Breast epithelium (tissue), 4 donors: Measurements from ENCODE around the gene ADCY2. TPM values are rescaled to one million over a fixed set of nuclear protein-coding genes. Genes with fewer than 3 reads are reported as not detected.

Experiments used
- DNase-seq, 2 donors: peaks; one replicate each; pipeline ENCODE4 v3.0.0-alpha.2; 2019; ENCODE audit warnings: low spot score in 2 of 2
- H3K27ac ChIP-seq, 2 donors: fragments of 200-600 bp; sonication (generic) in 1 of 2; one replicate each; pipeline ENCODE4 v1.5.1; 2016 to 2019; ENCODE audit warnings: mild to moderate bottlenecking in 1 of 2
- H3K27me3 ChIP-seq, 2 donors: fragments of 200-600 bp; sonication (generic) in 1 of 2; one replicate each; pipeline versions ENCODE4 v1.5.1 to v1.6.0; 2017 to 2019; ENCODE audit warnings: control low read depth in 1 of 2, mild to moderate bottlenecking in 1 of 2
- H3K36me3 ChIP-seq: fragments of 200-600 bp; one replicate; pipeline ENCODE4 v1.5.1; 2019
- H3K4me1 ChIP-seq, 2 donors: fragments of 200-600 bp; sonication (generic); one replicate each; pipeline ENCODE4 v1.5.1; 2016 to 2019; ENCODE audit warnings: control low read depth in 1 of 2
- H3K4me3 ChIP-seq, 3 donors: fragments of 200-600 bp; sonication (generic); 1 replicate in 2 of 3; 2 replicates in 1 of 3; pipeline ENCODE4 v1.5.1; 2016 to 2019; ENCODE audit warnings: mild to moderate bottlenecking in 3 of 3, moderate library complexity in 2 of 3
- H3K9me3 ChIP-seq, 2 donors: fragments of 200-600 bp; sonication (generic) in 1 of 2; one replicate each; pipeline ENCODE4 v1.5.1; 2016 to 2019; ENCODE audit warnings: control low read depth in 1 of 2
- POLR2A ChIP-seq: fragments of 450-650 bp; IDR thresholded peaks from one replicate; pipeline ENCODE4 v1.6.1; 2016; ENCODE audit warnings: antibody characterized with exemption, mild to moderate bottlenecking, moderate library complexity
- POLR2AphosphoS5 ChIP-seq, 3 donors: sonication (generic); formaldehyde crosslinking; IDR thresholded peaks; one replicate each; pipeline ENCODE4 v1.6.1; 2017; ENCODE audit warnings: antibody characterized with exemption in 3 of 3
- intact Hi-C: fragments of 100-400 bp; cut with DNase I; formaldehyde crosslinking; loops from one replicate; pipeline ENCODE4 v1.15.1; 2023; ENCODE audit warnings: low total_unique reads
- total RNA-seq, 3 donors: library from RNA; depleted of rRNA; stranded (reverse); fragments of >200 nt; gene quantifications; one replicate each; pipeline ENCODE4 v1.1.0, GENCODE V29; 2016
- TF ChIP-seq, protein P1 (sequence below), 3 donors: fragments of 450-650 bp; IDR thresholded peaks; one replicate each; pipeline ENCODE4 v1.5.1; 2016 to 2017; ENCODE audit warnings: antibody characterized with exemption in 3 of 3, mild to moderate bottlenecking in 3 of 3, moderate library complexity in 3 of 3

ADCY2 gene
- total RNA-seq, 3 donors from 2014 or later, result 3.8 to 30.1 (median 4.9) TPM

DNA sequence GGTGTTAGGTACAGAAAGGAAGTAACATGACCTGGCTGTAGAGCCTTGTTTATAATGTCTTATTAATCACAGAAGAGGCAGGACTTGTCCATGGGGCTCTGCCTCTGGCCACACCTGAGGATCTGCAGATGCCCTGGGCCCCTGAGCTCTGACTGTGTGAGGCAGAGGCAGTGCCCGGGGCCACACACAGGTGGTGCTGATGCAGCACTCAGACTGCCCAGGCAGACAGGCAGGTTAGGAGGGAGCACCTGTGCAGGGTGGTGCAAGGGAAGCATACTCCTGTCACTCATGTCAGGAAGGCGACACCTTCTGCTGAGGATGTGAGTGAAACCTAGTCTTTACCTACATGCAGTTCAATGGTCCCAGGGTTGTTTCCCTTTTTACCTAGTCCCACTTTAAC lies 366.3 kb downstream of the ADCY2 start:
- H3K27me3 ChIP-seq, result no peaks in the 10 kb centered on the region
- no peak overlapping the region for H3K4me3 ChIP-seq
- no peaks in the 10 kb centered on the region for H3K36me3 ChIP-seq
- no peak for TF ChIP-seq POLR2A
- TF ChIP-seq POLR2AphosphoS5 (IDR thresholded peaks at IDR 0.05), result no peak
- TF ChIP-seq, protein P1, sequence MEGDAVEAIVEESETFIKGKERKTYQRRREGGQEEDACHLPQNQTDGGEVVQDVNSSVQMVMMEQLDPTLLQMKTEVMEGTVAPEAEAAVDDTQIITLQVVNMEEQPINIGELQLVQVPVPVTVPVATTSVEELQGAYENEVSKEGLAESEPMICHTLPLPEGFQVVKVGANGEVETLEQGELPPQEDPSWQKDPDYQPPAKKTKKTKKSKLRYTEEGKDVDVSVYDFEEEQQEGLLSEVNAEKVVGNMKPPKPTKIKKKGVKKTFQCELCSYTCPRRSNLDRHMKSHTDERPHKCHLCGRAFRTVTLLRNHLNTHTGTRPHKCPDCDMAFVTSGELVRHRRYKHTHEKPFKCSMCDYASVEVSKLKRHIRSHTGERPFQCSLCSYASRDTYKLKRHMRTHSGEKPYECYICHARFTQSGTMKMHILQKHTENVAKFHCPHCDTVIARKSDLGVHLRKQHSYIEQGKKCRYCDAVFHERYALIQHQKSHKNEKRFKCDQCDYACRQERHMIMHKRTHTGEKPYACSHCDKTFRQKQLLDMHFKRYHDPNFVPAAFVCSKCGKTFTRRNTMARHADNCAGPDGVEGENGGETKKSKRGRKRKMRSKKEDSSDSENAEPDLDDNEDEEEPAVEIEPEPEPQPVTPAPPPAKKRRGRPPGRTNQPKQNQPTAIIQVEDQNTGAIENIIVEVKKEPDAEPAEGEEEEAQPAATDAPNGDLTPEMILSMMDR (IDR thresholded peaks at IDR 0.05), result no peak
- H3K27ac ChIP-seq, result no peak overlapping the region
- DNase-seq, result no peak
- H3K4me1 ChIP-seq, result no peaks in the 10 kb centered on the region
- intact Hi-C loops, result no loop called here
- H3K9me3 ChIP-seq, result no peaks in the 10 kb centered on the region

DNA sequence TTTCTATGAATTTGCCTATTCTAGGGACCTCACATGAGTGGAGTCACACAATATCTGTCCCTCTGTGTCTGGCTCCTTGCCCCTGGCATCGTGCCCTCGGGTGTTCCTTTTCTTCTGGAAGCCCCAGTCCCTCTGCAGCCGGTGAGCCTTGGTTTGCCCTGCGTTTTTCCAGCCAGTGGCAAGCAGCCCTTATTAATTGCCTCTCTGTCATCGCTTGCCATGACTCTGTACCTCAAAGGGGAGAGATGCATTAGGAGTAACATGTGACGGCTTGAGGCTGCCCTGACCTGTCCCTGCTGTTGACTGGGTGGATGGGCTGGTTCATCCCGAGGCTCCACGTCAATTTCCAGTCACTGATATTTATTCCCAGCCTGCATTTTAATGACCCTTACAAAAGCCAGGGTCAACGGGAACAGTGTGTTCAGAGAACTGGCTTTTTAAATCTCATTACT lies 367.7 kb downstream of the ADCY2 start:
- DNase-seq, result no peak
- intact Hi-C loops, result no loop called here
- H3K4me3 ChIP-seq, result no peak overlapping the region

DNA sequence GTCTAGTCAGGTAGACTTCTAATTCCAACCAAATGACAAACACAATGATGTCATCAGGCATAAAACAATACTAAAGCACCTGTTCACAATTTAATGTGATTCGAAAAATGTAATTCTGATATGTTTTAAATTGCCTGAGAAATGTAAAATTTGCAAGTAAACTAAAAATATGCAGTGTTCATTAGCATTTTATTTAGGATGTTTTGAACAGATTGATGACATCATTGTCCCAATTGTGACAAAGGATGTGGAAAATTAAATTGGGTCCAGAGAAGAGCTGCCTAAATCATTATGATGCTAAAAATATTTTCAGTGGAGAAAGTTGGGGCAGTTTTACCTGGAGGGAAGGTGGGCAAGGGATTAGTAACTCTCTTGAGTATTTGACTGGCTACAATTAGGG lies 368.5 kb downstream of the ADCY2 start:
- intact Hi-C loops, result no loop called here
- no peak overlapping the region for H3K4me3 ChIP-seq
- no peak for DNase-seq
- H3K9me3 ChIP-seq, result no peaks in the 10 kb centered on the region
- H3K36me3 ChIP-seq, result no peaks in the 10 kb centered on the region
- H3K27ac ChIP-seq, result no peak overlapping the region
- TF ChIP-seq, protein P1 (IDR thresholded peaks at IDR 0.05), result no peak
- no peak for TF ChIP-seq POLR2A
- TF ChIP-seq POLR2AphosphoS5 (IDR thresholded peaks at IDR 0.05), result no peak
- no peaks in the 10 kb centered on the region for H3K4me1 ChIP-seq
- H3K27me3 ChIP-seq, result no peaks in the 10 kb centered on the region

More for the DNA sequence above, 367.7 kb downstream of the ADCY2 start:
- no peaks in the 10 kb centered on the region for H3K36me3 ChIP-seq
- TF ChIP-seq POLR2A (no peak), POLR2AphosphoS5 (IDR thresholded peaks at IDR 0.05) (no peak)
- TF ChIP-seq, protein P1 (IDR thresholded peaks at IDR 0.05), result no peak
- H3K27ac ChIP-seq, result no peak overlapping the region
- H3K27me3 ChIP-seq, result no peaks in the 10 kb centered on the region
- H3K4me1 ChIP-seq, result no peaks in the 10 kb centered on the region
- no peaks in the 10 kb centered on the region for H3K9me3 ChIP-seq

GRCh38 chr5:7770436-7770835 lies 374.5 kb downstream of the ADCY2 start:
- no peak for DNase-seq
- H3K27ac ChIP-seq, result no peak overlapping the region
- intact Hi-C loops, result no loop called here
- H3K4me3 ChIP-seq, result no peak overlapping the region
- H3K36me3 ChIP-seq, result no peaks in the 10 kb centered on the region
- H3K4me1 ChIP-seq, result no peaks in the 10 kb centered on the region
- H3K27me3 ChIP-seq, result no peaks in the 10 kb centered on the region
- no peak for TF ChIP-seq POLR2A
- TF ChIP-seq, protein P1 (IDR thresholded peaks at IDR 0.05), result no peak
- no peak for TF ChIP-seq POLR2AphosphoS5 (IDR thresholded peaks at IDR 0.05)
- no peaks in the 10 kb centered on the region for H3K9me3 ChIP-seq

GRCh38 chr5:7772141-7772540 lies 376.2 kb downstream of the ADCY2 start:
- no peak overlapping the region for H3K4me3 ChIP-seq
- H3K36me3 ChIP-seq, result no peaks in the 10 kb centered on the region
- H3K27ac ChIP-seq, result no peak overlapping the region
- H3K9me3 ChIP-seq, result no peaks in the 10 kb centered on the region
- no peak for TF ChIP-seq POLR2AphosphoS5 (IDR thresholded peaks at IDR 0.05)
- TF ChIP-seq, protein P1 (IDR thresholded peaks at IDR 0.05), result no peak
- no peak for TF ChIP-seq POLR2A
- no peak for DNase-seq
- no peaks in the 10 kb centered on the region for H3K4me1 ChIP-seq
- H3K27me3 ChIP-seq, result no peaks in the 10 kb centered on the region
- intact Hi-C loops, result no loop called here
